H1 (cell line): ENCODE data around the gene ZMIZ1. TPM values are rescaled to one million over a fixed set of nuclear protein-coding genes. Genes with fewer than 3 reads are reported as not detected.

ENCODE experiments used
- CTCF ChIA-PET: fragments of 300-600 bp; sonication (Branson Sonifier 250); formaldehyde crosslinking; loops from one replicate; lab custom pipeline; 2021; ENCODE audit not compliant: partially characterized antibody; lab: Charles Lee
- POLR2A ChIA-PET: fragments of 300-600 bp; sonication (Branson Sonifier 250); formaldehyde crosslinking; loops from one replicate; lab custom pipeline; 2021; ENCODE audit warnings: inconsistent platforms; ENCODE audit not compliant: partially characterized antibody; lab: Charles Lee
- DNase-seq, 2 experiments: peaks; one replicate each; pipeline versions ENCODE4 v3.0.0 to v3.0.0-alpha.2; 2010 to 2022; ENCODE audit warnings: low spot score in 2 of 2, low read depth in 1 of 2, mixed read lengths in 1 of 2
- FAIRE-seq: peaks from 2 replicates; lab custom pipeline; 2011; peaks lifted over from hg19 to GRCh38; lab: Jason Lieb, UNC
- H2AFZ ChIP-seq: 2 replicates; pipeline ENCODE4 v1.8.1; 2012; ENCODE audit warnings: low read length, inconsistent platforms
- H2AK5ac ChIP-seq: 2 replicates; pipeline ENCODE4 v1.6.1; 2013; ENCODE audit warnings: low read depth, low read length
- H2BK120ac ChIP-seq: replicated peaks from 2 replicates; pipeline ENCODE3; 2013; ENCODE audit warnings: low read depth, low read length, inconsistent platforms
- H2BK12ac ChIP-seq: 2 replicates; pipeline ENCODE4 v1.6.1; 2013; ENCODE audit warnings: low read depth, low read length
- H2BK15ac ChIP-seq: 2 replicates; pipeline ENCODE4 v1.6.1; 2013; ENCODE audit warnings: low read length
- H2BK20ac ChIP-seq: 2 replicates; pipeline ENCODE4 v1.6.1; 2013; ENCODE audit warnings: low read length
- H2BK5ac ChIP-seq: 2 replicates; pipeline ENCODE4 v1.6.1; 2013; ENCODE audit warnings: low read depth, low read length
- H3K14ac ChIP-seq: 2 replicates; pipeline ENCODE4 v1.6.1; 2013; ENCODE audit warnings: inconsistent platforms; ENCODE audit not compliant: insufficient read length
- H3K18ac ChIP-seq: 2 replicates; pipeline ENCODE4 v1.6.1; 2013; ENCODE audit warnings: low read length; ENCODE audit errors: extremely low read depth
- H3K23ac ChIP-seq: 2 replicates; pipeline ENCODE4 v1.6.1; 2013; ENCODE audit warnings: inconsistent platforms; ENCODE audit not compliant: insufficient read length
- H3K23me2 ChIP-seq: 2 replicates; pipeline ENCODE4 v1.6.1; 2013; ENCODE audit warnings: low read depth, low read length
- H3K27ac ChIP-seq: 2 replicates; pipeline ENCODE4 v1.6.1; 2011; ENCODE audit warnings: low read depth, low read length, inconsistent platforms
- H3K27me3 ChIP-seq, 4 experiments: replicated peaks in 1 of 4; 1 replicate in 1 of 4; 2 replicates in 3 of 4; pipeline versions ENCODE4 v1.6.1 to v1.8.1; 2011 to 2013; ENCODE audit warnings: low read length in 3 of 4, mild to moderate bottlenecking in 3 of 4, inconsistent platforms in 2 of 4, mixed read lengths in 2 of 4, moderate library complexity in 1 of 4; ENCODE audit not compliant: control insufficient read depth in 3 of 4, insufficient read depth in 3 of 4; ENCODE audit errors: extremely low read depth in 1 of 4
- H3K36me3 ChIP-seq, 4 experiments: 2 replicates each; pipeline versions ENCODE4 v1.6.1 to v1.8.1; 2011 to 2013; ENCODE audit warnings: mild to moderate bottlenecking in 4 of 4, low read length in 3 of 4, moderate library complexity in 2 of 4, control low read depth in 1 of 4, inconsistent platforms in 1 of 4; ENCODE audit not compliant: insufficient read depth in 4 of 4, control insufficient read depth in 2 of 4
- H3K4ac ChIP-seq: replicated peaks from 2 replicates; pipeline ENCODE3; 2013; ENCODE audit warnings: low read length, low read depth, mixed read lengths, inconsistent platforms; ENCODE audit not compliant: insufficient read length
- H3K4me1 ChIP-seq, 4 experiments: replicated peaks in 1 of 4; 1 replicate in 1 of 4; 2 replicates in 3 of 4; pipeline versions ENCODE4 v1.6.1 to v1.8.1; 2011 to 2013; ENCODE audit warnings: low read length in 3 of 4, inconsistent platforms in 2 of 4, mixed read lengths in 1 of 4; ENCODE audit not compliant: insufficient read depth in 4 of 4, control insufficient read depth in 3 of 4
- H3K4me2 ChIP-seq, 2 experiments: 2 replicates each; pipeline versions ENCODE4 v1.6.1 to v1.8.1; 2011 to 2013; ENCODE audit warnings: low read depth in 2 of 2, low read length in 2 of 2, control low read depth in 1 of 2, inconsistent platforms in 1 of 2, mild to moderate bottlenecking in 1 of 2; ENCODE audit not compliant: insufficient read depth in 1 of 2
- H3K4me3 ChIP-seq, 4 experiments: fragments of 200-600, 300-600 bp in 1 of 4; sonication (generic), shearing (Covaris generic), sonication (Bioruptor Twin) in 1 of 4; 2 replicates each; pipeline versions ENCODE4 v1.5.1 to v1.8.1; 2011 to 2016; ENCODE audit warnings: low read length in 4 of 4, low read depth in 3 of 4, control low read depth in 2 of 4, inconsistent platforms in 2 of 4, mild to moderate bottlenecking in 2 of 4, mixed read lengths in 1 of 4, moderate library complexity in 1 of 4; ENCODE audit not compliant: insufficient read depth in 2 of 4; ENCODE audit errors: extremely low read depth in 1 of 4
- H3K56ac ChIP-seq: replicated peaks from 2 replicates; pipeline ENCODE3; 2013; ENCODE audit warnings: low read depth, mild to moderate bottlenecking, mixed read lengths, low read length, inconsistent platforms; ENCODE audit not compliant: insufficient read length
- H3K79me1 ChIP-seq: 2 replicates; pipeline ENCODE4 v1.6.1; 2013; ENCODE audit warnings: low read depth, low read length, control low read depth
- H3K79me2 ChIP-seq, 2 experiments: 2 replicates each; pipeline versions ENCODE4 v1.6.1 to v1.8.1; 2012 to 2013; ENCODE audit warnings: low read length in 2 of 2, mild to moderate bottlenecking in 2 of 2, inconsistent platforms in 1 of 2; ENCODE audit not compliant: insufficient read depth in 2 of 2, control insufficient read depth in 1 of 2
- H3K9ac ChIP-seq, 4 experiments: replicated peaks in 1 of 4; 1 replicate in 1 of 4; 2 replicates in 3 of 4; pipeline versions ENCODE4 v1.6.1 to v1.8.1; 2011 to 2013; ENCODE audit warnings: low read depth in 3 of 4, low read length in 3 of 4, control low read depth in 2 of 4, mild to moderate bottlenecking in 2 of 4, moderate library complexity in 2 of 4, inconsistent platforms in 1 of 4; ENCODE audit errors: extremely low read depth in 1 of 4
- H3K9me3 ChIP-seq, 2 experiments: 2 replicates each; pipeline versions ENCODE4 v1.6.1 to v1.8.1; 2012 to 2013; ENCODE audit warnings: mild to moderate bottlenecking in 2 of 2, moderate library complexity in 2 of 2, control low read depth in 1 of 2, inconsistent platforms in 1 of 2, low read depth in 1 of 2, low read length in 1 of 2, mixed read lengths in 1 of 2; ENCODE audit not compliant: insufficient read depth in 2 of 2
- H4K20me1 ChIP-seq, 2 experiments: replicated peaks in 1 of 2; 2 replicates each; pipeline versions ENCODE3 to v1.8.1; 2011 to 2013; ENCODE audit warnings: inconsistent platforms in 2 of 2, low read length in 2 of 2, mild to moderate bottlenecking in 1 of 2; ENCODE audit not compliant: insufficient read depth in 2 of 2, control insufficient read depth in 1 of 2
- H4K5ac ChIP-seq: 2 replicates; pipeline ENCODE4 v1.6.1; 2013; ENCODE audit warnings: low read length, low read depth, mixed read lengths, inconsistent platforms; ENCODE audit not compliant: insufficient read length
- H4K8ac ChIP-seq: 2 replicates; pipeline ENCODE4 v1.8.0; 2013; ENCODE audit warnings: mild to moderate bottlenecking, moderate library complexity, low read length, inconsistent platforms; ENCODE audit not compliant: insufficient read depth; ENCODE audit errors: extremely low read depth
- H4K91ac ChIP-seq: replicated peaks from 2 replicates; pipeline ENCODE3; 2013; ENCODE audit warnings: low read length, mixed read lengths, inconsistent platforms; ENCODE audit not compliant: insufficient read length
- CREB1 ChIP-seq: IDR thresholded peaks from 2 replicates; pipeline ENCODE4 v1.6.1; 2012; ENCODE audit warnings: inconsistent platforms
- EGR1 ChIP-seq: IDR thresholded peaks from 2 replicates; pipeline ENCODE4 v1.6.1; 2011; ENCODE audit warnings: low read depth, low read length, borderline replicate concordance
- PHF8 ChIP-seq: fragments of 200-600 bp; sonication (generic); conservative IDR thresholded peaks from 2 replicates; pipeline ENCODE4 v1.7.1; 2012; ENCODE audit warnings: low read depth, mild to moderate bottlenecking, inconsistent platforms, low read length, moderate library complexity
- RFX5 ChIP-seq: IDR thresholded peaks from 2 replicates; pipeline ENCODE4 v1.6.1; 2011; ENCODE audit warnings: low read depth, low read length, improper control_type of control experiment, borderline replicate concordance
- WGBS, 2 experiments: shearing (Covaris generic) in 1 of 2; methylation state at CpG; one replicate each; pipeline versions ENCODE4 v1.1.6 to v1.1.7; 2013 to 2015; ENCODE audit warnings: low lambda C conversion rate in 2 of 2, mixed read lengths in 2 of 2, inconsistent platforms in 1 of 2, low coverage in 1 of 2, missing lambda C conversion rate in 1 of 2; ENCODE audit not compliant: insufficient replicate concordance in 2 of 2, insufficient coverage in 1 of 2, insufficient read length in 1 of 2; ENCODE audit errors: extremely low coverage in 1 of 2, missing lambda C conversion rate in 1 of 2; 5-methylcytosine and 5-hydroxymethylcytosine counted together
- polyA plus RNA-seq, 7 experiments: library from polyadenylated mRNA; depleted of rRNA in 3 of 7; stranded (reverse) in 5 of 7; unstranded in 2 of 7; fragments of >200 nt in 5 of 7; fragments of 200-250 nt in 2 of 7; gene quantifications; 1 replicate in 5 of 7; 2 replicates in 1 of 7; 4 replicates in 1 of 7; pipeline versions ENCODE4 v1.2.1 to v1.2.3, GENCODE V29; 2011 to 2013; ENCODE audit warnings: missing spikeins in 2 of 7, mixed read lengths in 2 of 7
- total RNA-seq: library from RNA; stranded (reverse); fragmentation: NEBNext Ultra II Directional; extraction: Animal tissue kit (Norgen Biotek cat#: 25700); gene quantifications from 2 replicates; pipeline ENCODE4 v1.2.1, GENCODE V29; 2021

ZMIZ1 gene
- total and polyA plus RNA-seq, 2 of the 8 experiments (the other 6 are each of a cell fraction or from before 2014, with no cell fraction given), result 8.1 to 28.0 TPM

- no peak overlapping the region for H3K18ac ChIP-seq
- no peak overlapping the region for H3K14ac ChIP-seq
- no peak overlapping the region for H3K56ac ChIP-seq
- peaks cover 2% of the 10 kb centered on the region for H3K23me2 ChIP-seq
- peaks cover 0 to 3% of the 10 kb centered on the region in 2 experiments for H4K20me1 ChIP-seq
- H3K9ac ChIP-seq, result no peak overlapping the region
- ChIA-PET POLR2A (no interaction called here), CTCF (no interaction called here)
- peaks cover 0 to 9% (median 3%) of the 10 kb centered on the region in 4 experiments; a peak in 6 of 7 replicates for H3K4me1 ChIP-seq
- no peak overlapping the region for H4K8ac ChIP-seq
- no peaks in the 10 kb centered on the region for H3K79me1 ChIP-seq
- H2BK120ac ChIP-seq, result no peak overlapping the region
- H3K9me3 ChIP-seq, result no peaks in the 10 kb centered on the region
- FAIRE-seq, result no peak
- H3K4ac ChIP-seq, result no peak overlapping the region
- H2AFZ ChIP-seq, result no peak overlapping the region
- no peak overlapping the region for H2AK5ac ChIP-seq
- H2BK5ac ChIP-seq, result no peak overlapping the region
- no peak overlapping the region for H4K91ac ChIP-seq
- no peak for DNase-seq
- no peak overlapping the region for H2BK20ac ChIP-seq
- no peak overlapping the region for H4K5ac ChIP-seq
- no peaks in the 10 kb centered on the region for H3K36me3 ChIP-seq
- no peaks in the 10 kb centered on the region for H3K27me3 ChIP-seq
- H3K4me2 ChIP-seq, result no peak overlapping the region
- 90% methylated on average over 3 of the region's 3 CpGs; no CpG with 5 or more reads in 1 of the 2 experiments for WGBS, 2 experiments
- no peak overlapping the region for H3K27ac ChIP-seq
- H3K79me2 ChIP-seq, result no peaks in the 10 kb centered on the region
- H3K4me3 ChIP-seq, result no peak overlapping the region
- no peak overlapping the region for H2BK15ac ChIP-seq
- no peak overlapping the region for H3K23ac ChIP-seq
- H2BK12ac ChIP-seq, result no peak overlapping the region
- TF ChIP-seq PHF8 (no peak), CREB1 (no peak), RFX5 (no peak), EGR1 (no peak)
These were observed 25.9 kb upstream of the ZMIZ1 start for GRCh38 chr10:79042639-79043411.
